Nephron (organoid): ENCODE data around the gene TRIM27.

ENCODE experiments used
- H3K27ac Mint-ChIP-seq, 3 experiments: 2 replicates each; pipeline ENCODE4 v1.8.0; 2020; ENCODE audit warnings: mixed read lengths in 3 of 3, mild to moderate bottlenecking in 2 of 3, moderate library complexity in 1 of 3
- H3K27me3 Mint-ChIP-seq: 2 replicates; pipeline ENCODE4 v1.8.0; 2021; ENCODE audit warnings: low read depth, mild to moderate bottlenecking, moderate library complexity, mixed read lengths
- H3K36me3 Mint-ChIP-seq: 2 replicates; pipeline ENCODE4 v1.8.0; 2020; ENCODE audit warnings: low read depth, mixed read lengths
- H3K4me1 Mint-ChIP-seq: 2 replicates; pipeline ENCODE4 v1.8.0; 2020; ENCODE audit warnings: mixed read lengths
- H3K4me3 Mint-ChIP-seq, 3 experiments: 2 replicates each; pipeline ENCODE4 v1.8.0; 2020; ENCODE audit warnings: mild to moderate bottlenecking in 3 of 3, mixed read lengths in 3 of 3, moderate library complexity in 2 of 3
- H3K9me3 Mint-ChIP-seq: 2 replicates; pipeline ENCODE4 v1.8.0; 2020; ENCODE audit warnings: mixed read lengths
- CTCF ChIP-seq, 3 experiments: fragments of 200-600 bp; sonication (generic); IDR thresholded peaks; one replicate each; pipeline ENCODE4 v1.5.0; 2021; ENCODE audit warnings: antibody characterized with exemption in 3 of 3; ENCODE audit not compliant: unreplicated experiment in 3 of 3

The TRIM27 gene

GRCh38 chr6:28893172-28893799 is 30.5 kb downstream of the TRIM27 start:
- Mint-ChIP-seq H3K27ac (peak overlapping the region; percentile 56 to 84 (median 80)), H3K9me3 (no peaks in the 10 kb centered on the region), H3K4me1 (peaks cover 3% of the 10 kb centered on the region), H3K4me3 (peak overlapping the region; percentile 53 to 78 (median 61)), H3K36me3 (no peaks in the 10 kb centered on the region), H3K27me3 (peaks cover 6% of the 10 kb centered on the region)
- no peak for TF ChIP-seq CTCF (IDR thresholded peaks at IDR 0.05; ENCODE audit: unreplicated experiment in 3 of 3)

GRCh38 chr6:28892525-28892924 is 31.3 kb downstream of the TRIM27 start:
- Mint-ChIP-seq H3K4me1 (peaks cover 3% of the 10 kb centered on the region), H3K9me3 (no peaks in the 10 kb centered on the region)

GRCh38 chr6:28887796-28888496 is 35.8 kb downstream of the TRIM27 start:
- no peak for TF ChIP-seq CTCF (IDR thresholded peaks at IDR 0.05; ENCODE audit: unreplicated experiment in 3 of 3)
- Mint-ChIP-seq H3K27ac (no peak overlapping the region), H3K4me1 (no peaks in the 10 kb centered on the region), H3K36me3 (no peaks in the 10 kb centered on the region), H3K4me3 (no peak overlapping the region), H3K9me3 (no peaks in the 10 kb centered on the region), H3K27me3 (no peaks in the 10 kb centered on the region)

More at GRCh38 chr6:28892525-28892924, 31.3 kb downstream of the TRIM27 start:
- TF ChIP-seq CTCF (IDR thresholded peaks at IDR 0.05; ENCODE audit: unreplicated experiment in 3 of 3), result no peak
- Mint-ChIP-seq H3K36me3 (no peaks in the 10 kb centered on the region), H3K27ac (no peak overlapping the region), H3K27me3 (peaks cover 6% of the 10 kb centered on the region), H3K4me3 (no peak overlapping the region)

- Mint-ChIP-seq H3K27me3 (no peaks in the 10 kb centered on the region), H3K4me1 (peaks cover 5% of the 10 kb centered on the region), H3K27ac (no peak overlapping the region), H3K36me3 (no peaks in the 10 kb centered on the region), H3K4me3 (no peak overlapping the region), H3K9me3 (no peaks in the 10 kb centered on the region)
- TF ChIP-seq CTCF (IDR thresholded peaks at IDR 0.05; ENCODE audit: unreplicated experiment in 3 of 3), result no peak
These were observed 37.7 kb downstream of the TRIM27 start for GRCh38 chr6:28886079-28886439.

- Mint-ChIP-seq H3K27me3 (no peaks in the 10 kb centered on the region), H3K36me3 (no peaks in the 10 kb centered on the region), H3K4me3 (no peak overlapping the region), H3K9me3 (no peaks in the 10 kb centered on the region), H3K27ac (no peak overlapping the region), H3K4me1 (peaks cover 14% of the 10 kb centered on the region)
- no peak for TF ChIP-seq CTCF (IDR thresholded peaks at IDR 0.05; ENCODE audit: unreplicated experiment in 3 of 3)
These were observed 39.2 kb downstream of the TRIM27 start for GRCh38 chr6:28884423-28885131.
